ENCODE results near the gene ANKRD44.

The ANKRD44 gene

GRCh38 chr2:197232010-197232409, 78.6 kb downstream of the ANKRD44 start:
- no peak for TF ChIP-seq CTCF (IDR thresholded peaks at IDR 0.05; ENCODE audit: control extremely low read depth, extremely low read depth, low read depth, missing control alignments)
- ChIA-PET CTCF (interaction anchor here (3.0 kb wide), 1 partner anchor 12 kb away, joined by 14 read pairs; no protein-coding TSS in a partner anchor), POLR2A (no interaction called here)
- DNase-seq (ENCODE audit: extremely low spot score): no peak

GRCh38 chr2:197229509-197230443, 80.8 kb downstream of the ANKRD44 start:
- TF ChIP-seq CTCF (IDR thresholded peaks at IDR 0.05; ENCODE audit: control extremely low read depth, extremely low read depth, low read depth, missing control alignments): no peak
- POLR2A ChIA-PET: no interaction called here
- DNase-seq (ENCODE audit: extremely low spot score): no peak
- CTCF ChIA-PET: interaction anchor here (1.2 to 4.0 kb wide), 11 partner anchors 8 to 88 kb away, joined by 3 to 18 read pairs (median 4); no protein-coding TSS in a partner anchor

GRCh38 chr2:197223451-197223850, 87.1 kb downstream of the ANKRD44 start:
- TF ChIP-seq CTCF (IDR thresholded peaks at IDR 0.05; ENCODE audit: control extremely low read depth, extremely low read depth, low read depth, missing control alignments): no peak
- ChIA-PET POLR2A (no interaction called here), CTCF (no interaction called here)
- no peak for DNase-seq (ENCODE audit: extremely low spot score)

- CTCF ChIA-PET: interaction anchor here (1.8 to 3.8 kb wide), 2 partner anchors 11 to 21 kb away, joined by 6 to 14 read pairs; no protein-coding TSS in a partner anchor
- no peak for TF ChIP-seq CTCF (IDR thresholded peaks at IDR 0.05; ENCODE audit: control extremely low read depth, extremely low read depth, low read depth, missing control alignments)
- no peak for DNase-seq (ENCODE audit: extremely low spot score)
- POLR2A ChIA-PET: no interaction called here
Measured at GRCh38 chr2:197219636-197220035, 90.9 kb downstream of the ANKRD44 start.

- ChIA-PET CTCF (interaction anchor here (1.3 to 2.0 kb wide), 3 partner anchors 11 to 38 kb away, joined by 3 to 7 read pairs (median 5); no protein-coding TSS in a partner anchor), POLR2A (no interaction called here)
- TF ChIP-seq CTCF (IDR thresholded peaks at IDR 0.05; ENCODE audit: control extremely low read depth, extremely low read depth, low read depth, missing control alignments): no peak
- DNase-seq (ENCODE audit: extremely low spot score): no peak
Measured at GRCh38 chr2:197217541-197217940, 93.0 kb downstream of the ANKRD44 start.

- DNase-seq (ENCODE audit: extremely low spot score): peak; percentile 51
- POLR2A ChIA-PET: no interaction called here
- TF ChIP-seq CTCF (IDR thresholded peaks at IDR 0.05; ENCODE audit: control extremely low read depth, extremely low read depth, low read depth, missing control alignments): no peak
- CTCF ChIA-PET: interaction anchor here (1.0 to 2.0 kb wide), 4 partner anchors 10 to 39 kb away, joined by 3 to 7 read pairs (median 4); no protein-coding TSS in a partner anchor
Measured at GRCh38 chr2:197216361-197216979, 94.1 kb downstream of the ANKRD44 start.
